MM.1S (cell line): ENCODE measurements around the gene ATP13A3.

ENCODE experiments used
- EZH2 ChIP-seq: fragments of 300-600 bp; sonication (generic); optimal IDR thresholded peaks from 2 replicates; pipeline ENCODE3; 2017; ENCODE audit warnings: low read depth, mild to moderate bottlenecking, antibody characterized with exemption, low read length, mixed read lengths
- EZH2phosphoT487 ChIP-seq: fragments of 300-600 bp; sonication (generic); IDR thresholded peaks from 2 replicates; pipeline ENCODE4 v1.6.1; 2018; ENCODE audit warnings: antibody characterized with exemption, low read length
- TF ChIP-seq, protein P1 (sequence below): fragments of 300-600 bp; sonication (generic); IDR thresholded peaks from 2 replicates; pipeline ENCODE4 v1.5.1; 2016; ENCODE audit warnings: antibody characterized with exemption, low read length, mixed read lengths

DNA sequence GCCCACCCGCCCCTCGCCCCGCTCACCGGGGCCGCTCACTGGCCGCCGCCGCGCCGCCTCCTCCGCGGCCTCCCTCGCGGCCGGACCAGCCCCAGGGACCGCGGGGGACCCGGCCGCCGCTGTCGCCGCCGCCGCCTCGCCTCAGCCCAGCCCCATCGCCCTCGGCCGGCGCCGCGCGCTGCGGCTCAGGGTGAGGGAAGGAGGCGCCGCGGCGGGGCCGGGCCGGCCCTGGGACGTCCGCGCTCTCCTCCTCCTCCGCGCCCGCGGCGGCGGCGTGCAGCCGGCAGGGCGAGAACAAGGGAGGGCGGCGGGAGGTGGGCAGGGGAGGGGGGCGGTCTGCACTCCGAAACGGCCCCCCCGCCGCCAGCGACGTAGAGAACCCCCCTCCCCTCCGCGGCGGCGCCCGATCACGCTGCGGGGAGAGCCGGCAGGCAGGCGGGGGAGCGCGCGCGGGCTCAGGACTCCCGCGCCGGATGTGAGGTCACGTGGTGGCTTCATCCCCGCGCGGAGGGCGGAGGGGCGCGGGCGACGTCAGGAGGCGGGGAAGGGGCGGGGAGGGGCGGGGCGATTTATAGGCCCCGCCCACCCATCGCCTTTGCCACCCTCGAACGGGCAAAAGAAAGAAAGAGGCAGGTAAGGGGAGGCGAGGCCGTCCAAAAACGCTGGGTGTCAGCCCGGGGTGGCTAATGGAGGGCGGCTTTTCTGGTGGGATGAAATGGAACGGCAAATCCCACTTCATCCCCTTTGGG is at the start of gene ATP13A3:
- TF ChIP-seq, protein P1, sequence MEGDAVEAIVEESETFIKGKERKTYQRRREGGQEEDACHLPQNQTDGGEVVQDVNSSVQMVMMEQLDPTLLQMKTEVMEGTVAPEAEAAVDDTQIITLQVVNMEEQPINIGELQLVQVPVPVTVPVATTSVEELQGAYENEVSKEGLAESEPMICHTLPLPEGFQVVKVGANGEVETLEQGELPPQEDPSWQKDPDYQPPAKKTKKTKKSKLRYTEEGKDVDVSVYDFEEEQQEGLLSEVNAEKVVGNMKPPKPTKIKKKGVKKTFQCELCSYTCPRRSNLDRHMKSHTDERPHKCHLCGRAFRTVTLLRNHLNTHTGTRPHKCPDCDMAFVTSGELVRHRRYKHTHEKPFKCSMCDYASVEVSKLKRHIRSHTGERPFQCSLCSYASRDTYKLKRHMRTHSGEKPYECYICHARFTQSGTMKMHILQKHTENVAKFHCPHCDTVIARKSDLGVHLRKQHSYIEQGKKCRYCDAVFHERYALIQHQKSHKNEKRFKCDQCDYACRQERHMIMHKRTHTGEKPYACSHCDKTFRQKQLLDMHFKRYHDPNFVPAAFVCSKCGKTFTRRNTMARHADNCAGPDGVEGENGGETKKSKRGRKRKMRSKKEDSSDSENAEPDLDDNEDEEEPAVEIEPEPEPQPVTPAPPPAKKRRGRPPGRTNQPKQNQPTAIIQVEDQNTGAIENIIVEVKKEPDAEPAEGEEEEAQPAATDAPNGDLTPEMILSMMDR = no peak
- no peak for TF ChIP-seq EZH2
- no peak for TF ChIP-seq EZH2phosphoT487
